Keratinocyte (primary cell): ENCODE results near the gene SLC9A3. TPM values are rescaled to one million over a fixed set of nuclear protein-coding genes. Genes with fewer than 3 reads are reported as not detected.

Source experiments
- DNase-seq: peaks from one replicate; pipeline ENCODE4 v3.0.0-alpha.2; 2011; ENCODE audit warnings: low read depth, missing footprints, low spot score
- FAIRE-seq: peaks from 2 replicates; lab custom pipeline; 2011; peaks lifted over from hg19 to GRCh38; lab: Jason Lieb, UNC
- H2AFZ ChIP-seq: 2 replicates; pipeline ENCODE4 v1.6.0; 2012; ENCODE audit warnings: low read length, control low read depth, inconsistent platforms; ENCODE audit not compliant: control insufficient read depth
- H3K27ac ChIP-seq: 2 replicates; pipeline ENCODE4 v1.5.1; 2011; ENCODE audit warnings: low read length; ENCODE audit not compliant: control insufficient read depth, insufficient read depth
- H3K27me3 ChIP-seq: 3 replicates; pipeline ENCODE4 v1.6.0; 2011; ENCODE audit warnings: low read length; ENCODE audit not compliant: control insufficient read depth, insufficient read depth; ENCODE audit errors: extremely low read depth
- H3K36me3 ChIP-seq, 2 experiments: 2 replicates in 1 of 2; 3 replicates in 1 of 2; pipeline ENCODE4 v1.5.1; 2011; ENCODE audit warnings: low read length in 2 of 2, mild to moderate bottlenecking in 1 of 2; ENCODE audit not compliant: control insufficient read depth in 2 of 2, insufficient read depth in 2 of 2; ENCODE audit errors: extremely low read depth in 1 of 2
- H3K4me1 ChIP-seq: 3 replicates; pipeline ENCODE4 v1.5.1; 2011; ENCODE audit warnings: low read length; ENCODE audit not compliant: control insufficient read depth, insufficient read depth; ENCODE audit errors: extremely low read depth
- H3K4me2 ChIP-seq: 3 replicates; pipeline ENCODE4 v1.6.0; 2011; ENCODE audit warnings: low read depth, low read length; ENCODE audit not compliant: control insufficient read depth, insufficient read depth; ENCODE audit errors: extremely low read depth
- H3K4me3 ChIP-seq, 3 experiments: fragments of 200-600 bp in 1 of 3; sonication (generic) in 1 of 3; 2 replicates in 2 of 3; 3 replicates in 1 of 3; pipeline ENCODE4 v1.5.1; 2011 to 2016; ENCODE audit warnings: low read length in 3 of 3, mild to moderate bottlenecking in 3 of 3, control low read depth in 2 of 3, inconsistent platforms in 1 of 3, low read depth in 1 of 3, mixed read lengths in 1 of 3, mixed run types in 1 of 3, moderate library complexity in 1 of 3; ENCODE audit not compliant: control insufficient read depth in 2 of 3, insufficient read depth in 2 of 3; ENCODE audit errors: extremely low read depth in 1 of 3
- H3K79me2 ChIP-seq: 2 replicates; pipeline ENCODE4 v1.6.0; 2012; ENCODE audit warnings: low read length; ENCODE audit not compliant: control insufficient read depth, insufficient read depth
- H3K9ac ChIP-seq: 3 replicates; pipeline ENCODE4 v1.6.0; 2011; ENCODE audit warnings: low read length; ENCODE audit not compliant: control insufficient read depth, insufficient read depth; ENCODE audit errors: extremely low read depth
- H3K9me1 ChIP-seq: 3 replicates; pipeline ENCODE4 v1.6.0; 2011; ENCODE audit warnings: low read length; ENCODE audit not compliant: control insufficient read depth, insufficient read depth; ENCODE audit errors: extremely low read depth
- H3K9me3 ChIP-seq: 2 replicates; pipeline ENCODE4 v1.5.1; 2012; ENCODE audit warnings: low read depth, low read length; ENCODE audit not compliant: control insufficient read depth
- H4K20me1 ChIP-seq: 3 replicates; pipeline ENCODE4 v1.6.0; 2011; ENCODE audit warnings: low read length; ENCODE audit not compliant: control insufficient read depth, insufficient read depth; ENCODE audit errors: extremely low read depth
- CTCF ChIP-seq, 3 experiments: IDR thresholded peaks in 1 of 3; conservative IDR thresholded peaks in 1 of 3; optimal IDR thresholded peaks in 1 of 3; 2 replicates in 2 of 3; 3 replicates in 1 of 3; pipeline versions ENCODE3 to v1.5.1; 2011; ENCODE audit warnings: low read length in 3 of 3, mild to moderate bottlenecking in 3 of 3, moderate library complexity in 2 of 3, control low read depth in 1 of 3, inconsistent platforms in 1 of 3; ENCODE audit not compliant: insufficient read depth in 2 of 3; ENCODE audit errors: extremely low read depth in 1 of 3
- EZH2 ChIP-seq: IDR thresholded peaks from one replicate; pipeline ENCODE4 v1.6.1; 2012; ENCODE audit warnings: inconsistent platforms, mild to moderate bottlenecking, low read length, moderate library complexity
- dilution Hi-C: fragments of 300-500 bp; cut with MboI; formaldehyde crosslinking; loops from one replicate; pipeline ENCODE4 v1.7.0; 2020; ENCODE audit warnings: low sequenced_read_pairs; ENCODE audit not compliant: extremely low pct_ligation_motif_present
- polyA plus RNA-seq, 5 experiments: library from polyadenylated mRNA; depleted of rRNA in 3 of 5; stranded (reverse) in 3 of 5; stranded (forward) in 1 of 5; unstranded in 1 of 5; fragments of >200 nt; gene quantifications; 1 replicate in 1 of 5; 2 replicates in 3 of 5; 3 replicates in 1 of 5; pipeline versions ENCODE4 v1.2.1 to v1.2.3, GENCODE V29; 2011 to 2012; ENCODE audit warnings: missing spikeins in 2 of 5, low read depth in 1 of 5, low replicate concordance in 1 of 5

Gene SLC9A3
- polyA plus RNA-seq, 1 donor (not counting 4 experiments of a cell fraction or from before 2014, with no cell fraction given), result 0.55 TPM

- Histone ChIP-seq H3K79me2 (no peaks in the 10 kb centered on the region), H3K27me3 (peaks cover 61% of the 10 kb centered on the region), H3K4me1 (no peaks in the 10 kb centered on the region), H3K27ac (no peak overlapping the region), H3K4me3 (no peak overlapping the region), H3K4me2 (no peak overlapping the region), H4K20me1 (no peaks in the 10 kb centered on the region), H3K9ac (no peak overlapping the region), H3K9me1 (no peaks in the 10 kb centered on the region), H3K36me3 (no peaks in the 10 kb centered on the region), H2AFZ (no peak overlapping the region), H3K9me3 (no peaks in the 10 kb centered on the region)
- FAIRE-seq (no peak), DNase-seq (no peak)
- dilution Hi-C loops, result no loop called here
- TF ChIP-seq EZH2 (no peak), CTCF (optimal IDR thresholded peaks at IDR 0.05 in 1 of 3, IDR thresholded peaks at IDR 0.05 in 1 of 3, conservative IDR thresholded peaks at IDR 0.05 in 1 of 3; ENCODE audit: extremely low read depth in 1 of 3, insufficient read depth in 2 of 3, low read length in 3 of 3) (no peak)
Observed at GRCh38 chr5:534743-535671, 10.8 kb upstream of the SLC9A3 start.

GRCh38 chr5:533955-534742, 9.9 kb upstream of the SLC9A3 start:
- H3K27me3 ChIP-seq, result peaks cover 54% of the 10 kb centered on the region

More at GRCh38 chr5:533955-534742, 9.9 kb upstream of the SLC9A3 start:
- TF ChIP-seq EZH2 (no peak), CTCF (optimal IDR thresholded peaks at IDR 0.05 in 1 of 3, IDR thresholded peaks at IDR 0.05 in 1 of 3, conservative IDR thresholded peaks at IDR 0.05 in 1 of 3; ENCODE audit: extremely low read depth in 1 of 3, insufficient read depth in 2 of 3, low read length in 3 of 3) (no peak)
- no peak overlapping the region for H2AFZ ChIP-seq
- no peaks in the 10 kb centered on the region for H3K9me3 ChIP-seq
- no peaks in the 10 kb centered on the region for H3K79me2 ChIP-seq
- no peaks in the 10 kb centered on the region for H3K4me1 ChIP-seq
- dilution Hi-C loops, result no loop called here
- H3K9ac ChIP-seq, result no peak overlapping the region
- H3K36me3 ChIP-seq, result no peaks in the 10 kb centered on the region
- no peak overlapping the region for H3K27ac ChIP-seq
- no peak for DNase-seq
- H3K9me1 ChIP-seq, result no peaks in the 10 kb centered on the region
- H4K20me1 ChIP-seq, result no peaks in the 10 kb centered on the region
- no peak overlapping the region for H3K4me3 ChIP-seq
- FAIRE-seq, result no peak
- no peak overlapping the region for H3K4me2 ChIP-seq
